Measurements from ENCODE around the gene USP44. TPM values are rescaled to one million over a fixed set of nuclear protein-coding genes. Genes with fewer than 3 reads are reported as not detected.

Gene USP44
- total RNA-seq, 2 experiments from 2014 or later: 2.8 to 2.9 TPM

- Mint-ChIP-seq H3K27ac (no peak overlapping the region), H3K27me3 (no peaks in the 10 kb centered on the region), H3K36me3 (peaks cover 8% of the 10 kb centered on the region), H3K4me1 (ENCODE audit: low read depth) (peaks cover 2% of the 10 kb centered on the region), H3K4me3 (no peak overlapping the region), H3K9me3 (no peaks in the 10 kb centered on the region)
- no peak for DNase-seq
- CTCF ChIA-PET: no interaction called here
- POLR2A ChIA-PET: no interaction called here
- intact Hi-C loops (cut with micrococcal nuclease): no loop called here
Measured at GRCh38 chr12:95520816-95521215, 30.5 kb downstream of the USP44 start.

GRCh38 chr12:95518944-95519343 lies 32.3 kb downstream of the USP44 start:
- POLR2A ChIA-PET: interaction anchor here (0.7 to 1.1 kb wide), 2 partner anchors 45 to 1493 kb away, joined by 3 read pairs; partner anchors contain the start of gene METAP2
- Mint-ChIP-seq H3K4me3 (no peak overlapping the region), H3K36me3 (peaks cover 16% of the 10 kb centered on the region), H3K4me1 (ENCODE audit: low read depth) (peaks cover 2% of the 10 kb centered on the region), H3K27ac (no peak overlapping the region), H3K27me3 (no peaks in the 10 kb centered on the region), H3K9me3 (no peaks in the 10 kb centered on the region)
- CTCF ChIA-PET: no interaction called here
- no peak for DNase-seq
- intact Hi-C loops (cut with micrococcal nuclease): no loop called here

DNA sequence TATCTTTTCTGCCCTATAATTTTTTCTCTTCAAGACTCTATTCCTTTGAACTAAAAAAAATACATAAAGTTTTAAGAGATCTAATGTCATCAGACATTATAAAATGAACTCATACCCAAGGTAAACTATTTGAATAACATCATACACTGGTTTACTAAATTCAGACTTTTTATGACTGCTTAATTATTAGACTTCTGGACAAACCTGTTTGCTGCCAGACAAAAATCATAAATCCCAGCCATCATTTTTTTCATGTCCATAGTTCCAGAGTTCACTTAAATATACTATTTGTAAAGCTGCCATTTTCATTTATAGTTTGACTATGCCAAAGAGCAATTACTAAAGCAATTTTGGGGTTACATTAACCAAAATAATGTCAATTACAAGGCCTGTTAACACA lies 34.0 kb downstream of the USP44 start:
- no peak for DNase-seq
- H3K4me1 Mint-ChIP-seq (ENCODE audit: low read depth): peaks cover 2% of the 10 kb centered on the region
- POLR2A ChIA-PET: no interaction called here
- CTCF ChIA-PET: interaction anchor here (1.3 kb wide), 1 partner anchor 17 kb away, joined by 6 read pairs; no protein-coding TSS in a partner anchor
- H3K27me3 Mint-ChIP-seq: no peaks in the 10 kb centered on the region
- no peak overlapping the region for H3K4me3 Mint-ChIP-seq
- no peaks in the 10 kb centered on the region for H3K9me3 Mint-ChIP-seq
- H3K36me3 Mint-ChIP-seq: peaks cover 28% of the 10 kb centered on the region
- intact Hi-C loops (cut with micrococcal nuclease): no loop called here
- H3K27ac Mint-ChIP-seq: no peak overlapping the region

- CTCF ChIA-PET: interaction anchor here (1.3 kb wide), 1 partner anchor 18 kb away, joined by 6 read pairs; no protein-coding TSS in a partner anchor
- Mint-ChIP-seq H3K27me3 (no peaks in the 10 kb centered on the region), H3K27ac (peak overlapping the region; percentile 28), H3K9me3 (no peaks in the 10 kb centered on the region), H3K4me3 (no peak overlapping the region), H3K4me1 (ENCODE audit: low read depth) (peaks cover 2% of the 10 kb centered on the region), H3K36me3 (peaks cover 32% of the 10 kb centered on the region)
- intact Hi-C loops (cut with micrococcal nuclease): no loop called here
- POLR2A ChIA-PET: no interaction called here
- no peak for DNase-seq
Measured at GRCh38 chr12:95516757-95517156, 34.5 kb downstream of the USP44 start.

DNA sequence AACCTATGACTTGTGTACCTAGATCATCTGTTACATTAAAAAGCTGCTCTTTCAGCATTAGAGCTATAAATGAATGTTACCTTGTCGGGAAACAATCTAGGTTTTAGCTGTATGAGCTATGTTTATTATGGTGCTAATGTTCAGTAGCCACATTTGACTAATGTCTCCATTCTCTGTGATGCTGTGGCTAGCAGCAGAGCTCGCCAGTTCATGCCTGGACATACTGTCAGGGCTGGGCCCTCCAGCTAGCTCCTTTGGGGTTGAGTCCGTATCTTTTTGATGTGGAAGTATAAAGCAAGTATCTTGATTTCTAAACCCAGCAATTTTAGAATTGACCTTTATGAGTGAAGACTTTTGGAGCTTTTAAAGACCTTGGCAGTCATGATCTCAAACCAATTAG lies 36.1 kb downstream of the USP44 start:
- no peak for DNase-seq
- POLR2A ChIA-PET: interaction anchor here (0.9 kb wide), 1 partner anchor 41 kb away, joined by 3 read pairs; the partner anchor contains the start of gene METAP2
- no peak overlapping the region for H3K4me3 Mint-ChIP-seq

GRCh38 chr12:95513599-95513998 lies 37.7 kb downstream of the USP44 start:
- Mint-ChIP-seq H3K27me3 (no peaks in the 10 kb centered on the region), H3K27ac (no peak overlapping the region), H3K4me3 (no peak overlapping the region), H3K4me1 (ENCODE audit: low read depth) (peaks cover 5% of the 10 kb centered on the region), H3K9me3 (no peaks in the 10 kb centered on the region), H3K36me3 (peaks cover 49% of the 10 kb centered on the region)
- DNase-seq: no peak
- intact Hi-C loops (cut with micrococcal nuclease): no loop called here
- CTCF ChIA-PET: interaction anchor here (2.5 kb wide), 1 partner anchor 20 kb away, joined by 9 read pairs; no protein-coding TSS in a partner anchor
- POLR2A ChIA-PET: no interaction called here

More for the DNA sequence above, 36.1 kb downstream of the USP44 start:
- CTCF ChIA-PET: interaction anchor here (2.5 kb wide), 1 partner anchor 19 kb away, joined by 9 read pairs; no protein-coding TSS in a partner anchor
- Mint-ChIP-seq H3K36me3 (peaks cover 39% of the 10 kb centered on the region), H3K27me3 (no peaks in the 10 kb centered on the region), H3K27ac (no peak overlapping the region), H3K4me1 (ENCODE audit: low read depth) (peaks cover 2% of the 10 kb centered on the region), H3K9me3 (no peaks in the 10 kb centered on the region)
- intact Hi-C loops (cut with micrococcal nuclease): no loop called here

DNA sequence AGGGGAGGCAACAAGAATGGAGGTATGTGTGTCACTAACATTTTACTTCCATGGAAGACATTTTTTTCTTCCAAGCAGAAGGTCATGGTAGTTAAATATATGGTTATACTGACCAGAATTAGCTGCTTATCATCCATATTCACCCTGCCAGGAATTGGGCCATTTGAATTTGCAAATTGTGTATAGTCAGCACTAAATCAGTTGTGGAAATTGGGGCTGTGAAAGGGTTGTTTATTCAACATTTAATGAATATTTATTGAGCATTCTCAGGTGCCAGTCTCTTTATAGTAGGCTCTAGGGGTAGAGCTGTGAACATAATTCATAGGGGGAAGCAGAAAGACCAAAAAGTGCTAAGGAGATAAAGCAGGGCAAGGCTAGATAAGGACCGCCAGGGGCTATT lies 39.3 kb downstream of the USP44 start:
- Mint-ChIP-seq H3K4me3 (no peak overlapping the region), H3K36me3 (peaks cover 53% of the 10 kb centered on the region), H3K9me3 (no peaks in the 10 kb centered on the region), H3K27ac (no peak overlapping the region), H3K27me3 (no peaks in the 10 kb centered on the region), H3K4me1 (ENCODE audit: low read depth) (peaks cover 5% of the 10 kb centered on the region)
- no peak for DNase-seq
- ChIA-PET CTCF (no interaction called here), POLR2A (no interaction called here)
- intact Hi-C loops (cut with micrococcal nuclease): no loop called here

- no peaks in the 10 kb centered on the region for H3K27me3 Mint-ChIP-seq
- DNase-seq: no peak
- peaks cover 51% of the 10 kb centered on the region for H3K36me3 Mint-ChIP-seq
- intact Hi-C loops (cut with micrococcal nuclease): no loop called here
- H3K4me1 Mint-ChIP-seq (ENCODE audit: low read depth): peaks cover 3% of the 10 kb centered on the region
- POLR2A ChIA-PET: no interaction called here
- H3K27ac Mint-ChIP-seq: no peak overlapping the region
- H3K9me3 Mint-ChIP-seq: no peaks in the 10 kb centered on the region
- H3K4me3 Mint-ChIP-seq: no peak overlapping the region
- CTCF ChIA-PET: interaction anchor here (0.6 kb wide), 1 partner anchor 393 kb away, joined by 3 read pairs; no protein-coding TSS in a partner anchor
Measured at GRCh38 chr12:95509300-95509699, 42.0 kb downstream of the USP44 start.

DNA sequence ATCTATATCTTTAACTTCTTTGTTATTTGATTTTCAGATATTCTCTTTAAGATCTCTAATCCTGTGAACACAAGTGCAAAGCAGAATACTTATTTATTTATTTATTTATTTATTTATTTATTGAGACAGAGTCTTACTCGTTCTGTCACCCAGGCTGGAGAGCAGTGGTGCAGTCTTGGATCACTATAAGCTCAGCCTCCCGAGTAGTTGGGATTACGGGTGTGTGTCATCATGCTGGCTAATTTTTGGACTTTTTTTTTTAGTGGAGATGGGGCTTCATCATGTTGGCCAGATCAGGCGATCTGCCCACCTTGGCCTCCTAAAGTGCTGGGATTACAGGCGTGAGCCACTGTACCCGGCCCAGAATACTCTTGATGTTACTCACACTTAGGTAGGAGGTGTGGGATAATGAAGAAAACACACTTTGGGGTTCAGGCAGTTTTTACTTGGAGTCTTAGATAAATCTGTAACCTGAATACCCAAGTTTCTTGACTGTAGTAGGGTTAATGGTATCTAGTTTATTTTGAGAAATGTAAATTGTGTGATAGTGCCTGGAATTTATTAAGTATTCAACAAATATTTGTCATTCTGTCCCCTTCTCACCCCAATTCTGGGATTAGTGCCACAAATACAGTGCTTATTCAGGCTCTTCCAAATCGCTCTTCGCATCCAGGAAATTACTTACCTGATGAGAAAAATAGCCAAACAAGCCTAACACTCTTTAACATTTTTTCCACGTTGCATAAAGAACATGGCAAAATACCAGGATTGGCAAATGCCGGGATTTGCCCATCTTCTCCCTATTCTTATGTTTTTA lies 44.4 kb downstream of the USP44 start:
- H3K4me1 Mint-ChIP-seq (ENCODE audit: low read depth): peaks cover 10% of the 10 kb centered on the region
- H3K36me3 Mint-ChIP-seq: peaks cover 50% of the 10 kb centered on the region
- ChIA-PET POLR2A (no interaction called here), CTCF (interaction anchor here (0.6 kb wide), 1 partner anchor 452 kb away, joined by 3 read pairs; no protein-coding TSS in a partner anchor)
- DNase-seq: no peak
- intact Hi-C loops (cut with micrococcal nuclease): no loop called here
- H3K27me3 Mint-ChIP-seq: no peaks in the 10 kb centered on the region
- H3K9me3 Mint-ChIP-seq: no peaks in the 10 kb centered on the region
- H3K4me3 Mint-ChIP-seq: no peak overlapping the region
- H3K27ac Mint-ChIP-seq: no peak overlapping the region

DNA sequence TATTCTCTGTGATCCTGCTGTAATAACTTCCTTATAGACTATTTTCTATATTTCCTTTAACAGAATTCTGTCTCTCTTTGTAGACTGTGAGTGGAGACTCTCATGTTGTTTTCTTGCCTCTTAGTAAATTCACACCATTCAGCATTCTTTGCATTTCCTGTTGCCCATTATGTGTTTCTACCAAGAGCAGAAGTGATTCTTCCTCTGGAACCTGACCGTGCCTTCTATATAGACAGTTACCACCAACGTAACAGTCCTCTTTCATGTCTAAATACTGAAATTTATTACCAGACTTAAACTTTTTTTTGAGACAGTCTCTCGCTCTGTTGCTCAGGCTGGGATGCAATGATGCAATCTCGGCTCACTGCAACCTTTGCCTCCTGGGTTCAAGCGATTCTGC lies 46.2 kb downstream of the USP44 start:
- Mint-ChIP-seq H3K27ac (no peak overlapping the region), H3K36me3 (peaks cover 42% of the 10 kb centered on the region), H3K4me1 (ENCODE audit: low read depth) (peaks cover 12% of the 10 kb centered on the region), H3K27me3 (no peaks in the 10 kb centered on the region), H3K4me3 (no peak overlapping the region), H3K9me3 (no peaks in the 10 kb centered on the region)
- DNase-seq: no peak
- intact Hi-C loops (cut with micrococcal nuclease): no loop called here
- POLR2A ChIA-PET: no interaction called here
- CTCF ChIA-PET: interaction anchor here (1.0 kb wide), 1 partner anchor 30 kb away, joined by 4 read pairs; no protein-coding TSS in a partner anchor

DNA sequence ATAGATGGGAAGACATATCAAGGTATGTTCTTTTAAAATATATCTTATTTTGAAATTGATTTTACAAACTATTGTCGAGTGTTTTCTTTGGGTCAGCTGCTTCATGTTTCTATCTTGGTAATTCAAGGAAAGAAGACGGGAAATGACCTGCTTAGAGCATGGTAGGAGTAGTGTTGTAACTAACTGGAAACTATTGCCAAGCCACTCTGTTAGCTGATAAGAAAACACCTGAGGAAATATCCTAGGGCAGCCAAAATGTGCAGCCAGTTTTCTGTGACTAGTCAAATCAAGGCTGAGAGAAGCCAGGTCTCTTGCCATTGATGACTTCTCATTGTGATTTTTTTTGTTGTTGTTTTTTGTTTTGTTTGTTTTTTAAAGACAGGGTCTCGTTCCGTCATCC lies 47.1 kb downstream of the USP44 start:
- Mint-ChIP-seq H3K4me1 (ENCODE audit: low read depth) (peaks cover 9% of the 10 kb centered on the region), H3K36me3 (peaks cover 45% of the 10 kb centered on the region), H3K9me3 (no peaks in the 10 kb centered on the region), H3K27me3 (no peaks in the 10 kb centered on the region), H3K4me3 (no peak overlapping the region), H3K27ac (no peak overlapping the region)
- DNase-seq: no peak
- intact Hi-C loops (cut with micrococcal nuclease): no loop called here
- POLR2A ChIA-PET: no interaction called here
- CTCF ChIA-PET: interaction anchor here (1.0 kb wide), 1 partner anchor 30 kb away, joined by 4 read pairs; no protein-coding TSS in a partner anchor

DNA sequence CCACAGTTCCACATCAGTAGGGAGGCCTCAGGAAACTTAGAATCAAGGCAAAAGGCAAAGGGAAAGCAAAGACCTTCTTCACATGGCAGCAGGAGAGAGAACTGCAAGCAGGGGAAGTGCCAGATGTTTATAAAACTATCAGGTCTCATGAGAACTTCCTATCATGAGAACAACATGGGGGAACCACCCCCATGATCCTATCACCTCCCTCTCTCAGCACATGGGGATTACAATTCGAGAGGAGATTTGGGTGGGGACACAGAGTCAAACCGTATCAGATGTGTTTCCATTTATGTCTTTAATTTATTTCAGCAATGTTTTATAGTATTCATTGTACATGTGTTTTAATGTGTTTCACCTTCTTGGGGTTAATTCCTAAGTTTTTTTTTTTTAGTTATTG lies 51.5 kb downstream of the USP44 start:
- H3K9me3 Mint-ChIP-seq: no peaks in the 10 kb centered on the region
- DNase-seq: no peak
- ChIA-PET CTCF (no interaction called here), POLR2A (no interaction called here)
- no peak overlapping the region for H3K4me3 Mint-ChIP-seq
- intact Hi-C loops (cut with micrococcal nuclease): no loop called here
- no peaks in the 10 kb centered on the region for H3K27me3 Mint-ChIP-seq
- peaks cover 68% of the 10 kb centered on the region for H3K36me3 Mint-ChIP-seq
- peaks cover 11% of the 10 kb centered on the region for H3K4me1 Mint-ChIP-seq (ENCODE audit: low read depth)
- H3K27ac Mint-ChIP-seq: no peak overlapping the region
